Keratinocyte (primary cell): ENCODE data around the gene EIF5B.

Source experiments
- EZH2 ChIP-seq: IDR thresholded peaks from one replicate; pipeline ENCODE4 v1.6.1; 2012; ENCODE audit warnings: inconsistent platforms, mild to moderate bottlenecking, low read length, moderate library complexity
- TF ChIP-seq, protein P1 (sequence below), 3 experiments: IDR thresholded peaks in 1 of 3; conservative IDR thresholded peaks in 1 of 3; optimal IDR thresholded peaks in 1 of 3; 2 replicates in 2 of 3; 3 replicates in 1 of 3; pipeline versions ENCODE3 to v1.5.1; 2011; ENCODE audit warnings: low read length in 3 of 3, mild to moderate bottlenecking in 3 of 3, moderate library complexity in 2 of 3, control low read depth in 1 of 3, inconsistent platforms in 1 of 3; ENCODE audit not compliant: insufficient read depth in 2 of 3; ENCODE audit errors: extremely low read depth in 1 of 3

GRCh38 chr2:99342536-99342935 lies 5.3 kb downstream of the EIF5B start:
- TF ChIP-seq EZH2 = no peak
- TF ChIP-seq, protein P1, sequence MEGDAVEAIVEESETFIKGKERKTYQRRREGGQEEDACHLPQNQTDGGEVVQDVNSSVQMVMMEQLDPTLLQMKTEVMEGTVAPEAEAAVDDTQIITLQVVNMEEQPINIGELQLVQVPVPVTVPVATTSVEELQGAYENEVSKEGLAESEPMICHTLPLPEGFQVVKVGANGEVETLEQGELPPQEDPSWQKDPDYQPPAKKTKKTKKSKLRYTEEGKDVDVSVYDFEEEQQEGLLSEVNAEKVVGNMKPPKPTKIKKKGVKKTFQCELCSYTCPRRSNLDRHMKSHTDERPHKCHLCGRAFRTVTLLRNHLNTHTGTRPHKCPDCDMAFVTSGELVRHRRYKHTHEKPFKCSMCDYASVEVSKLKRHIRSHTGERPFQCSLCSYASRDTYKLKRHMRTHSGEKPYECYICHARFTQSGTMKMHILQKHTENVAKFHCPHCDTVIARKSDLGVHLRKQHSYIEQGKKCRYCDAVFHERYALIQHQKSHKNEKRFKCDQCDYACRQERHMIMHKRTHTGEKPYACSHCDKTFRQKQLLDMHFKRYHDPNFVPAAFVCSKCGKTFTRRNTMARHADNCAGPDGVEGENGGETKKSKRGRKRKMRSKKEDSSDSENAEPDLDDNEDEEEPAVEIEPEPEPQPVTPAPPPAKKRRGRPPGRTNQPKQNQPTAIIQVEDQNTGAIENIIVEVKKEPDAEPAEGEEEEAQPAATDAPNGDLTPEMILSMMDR (optimal IDR thresholded peaks at IDR 0.05 in 1 of 3, IDR thresholded peaks at IDR 0.05 in 1 of 3, conservative IDR thresholded peaks at IDR 0.05 in 1 of 3; ENCODE audit: extremely low read depth in 1 of 3, insufficient read depth in 2 of 3, low read length in 3 of 3) = no peak
